HCT116 (cell line): ENCODE measurements around the gene USP54. TPM values are rescaled to one million over a fixed set of nuclear protein-coding genes. Genes with fewer than 3 reads are reported as not detected.

Experiments
- ATAC-seq: fragments of 200-7000 bp; cut with Tn5 transposase; 2 replicates; pipeline ENCODE4 v1.9.1; 2020; ENCODE audit warnings: mild to moderate bottlenecking, moderate library complexity
- BruUV-seq: library from RNA; stranded (reverse); fragments of 400-500 nt; replicated peaks from 2 replicates; lab custom pipeline; 2021; lab: Mats Ljungman, UMichigan
- CTCF ChIA-PET: fragments of 300-600 bp; sonication (Branson Sonifier 250); formaldehyde crosslinking; loops from one replicate; lab custom pipeline; 2021; ENCODE audit warnings: antibody characterized with exemption; lab: Charles Lee
- POLR2A ChIA-PET: fragments of 300-600, 350-600 bp; sonication (Branson Sonifier 250); formaldehyde crosslinking; loops from one replicate; lab custom pipeline; 2021; ENCODE audit warnings: antibody characterized with exemption; lab: Charles Lee
- RAD21 ChIA-PET, 2 experiments: fragments of 300-600 bp; sonication (Branson Sonifier 250); formaldehyde crosslinking; loops; one replicate each; lab custom pipeline; 2023; ENCODE audit warnings: low total read pairs in 2 of 2; ENCODE audit not compliant: uncharacterized antibody in 2 of 2, unreplicated experiment in 2 of 2, low non-redundant PET in 1 of 2; lab: Charles Lee
- DNase-seq: peaks from one replicate; pipeline ENCODE4 v3.0.0-alpha.2; 2010; ENCODE audit warnings: low read depth, low spot score
- H2AFZ ChIP-seq: fragments of 200-600 bp; shearing (Covaris generic), sonication (generic); 2 replicates; pipeline ENCODE4 v1.6.1; 2017; ENCODE audit warnings: low read depth, mixed run types, mixed read lengths, antibody characterized with exemption, low read length; ENCODE audit not compliant: poor library complexity, severe bottlenecking
- H3K27ac ChIP-seq: 2 replicates; pipeline ENCODE4 v1.5.1; 2012; ENCODE audit warnings: low read depth, low read length
- H3K27me3 ChIP-seq: fragments of 200-600 bp; sonication (generic); 2 replicates; pipeline ENCODE4 v1.6.1; 2016; ENCODE audit warnings: mixed run types, low read length, mixed read lengths; ENCODE audit not compliant: insufficient read depth
- H3K36me3 ChIP-seq, 2 experiments: fragments of 200-500 bp in 1 of 2; fragments of 200-600 bp in 1 of 2; sonication (Bioruptor generic) in 1 of 2; sonication (generic) in 1 of 2; 2 replicates each; pipeline versions ENCODE4 v1.5.1 to v1.6.1; 2014 to 2016; ENCODE audit warnings: low read length in 2 of 2, inconsistent platforms in 1 of 2, mixed read lengths in 1 of 2, mixed run types in 1 of 2; ENCODE audit not compliant: insufficient read depth in 2 of 2, control insufficient read depth in 1 of 2
- H3K4me1 ChIP-seq, 2 experiments: fragments of 200-600 bp in 1 of 2; sonication (generic) in 1 of 2; 2 replicates each; pipeline versions ENCODE4 v1.5.1 to v1.6.1; 2012 to 2017; ENCODE audit warnings: low read length in 2 of 2, inconsistent platforms in 1 of 2, mild to moderate bottlenecking in 1 of 2, mixed read lengths in 1 of 2, mixed run types in 1 of 2, moderate library complexity in 1 of 2; ENCODE audit not compliant: insufficient read depth in 2 of 2, control insufficient read depth in 1 of 2
- H3K4me2 ChIP-seq: fragments of 200-600 bp; sonication (generic); 2 replicates; pipeline ENCODE4 v1.6.1; 2017; ENCODE audit warnings: mixed run types, low read length, mixed read lengths
- H3K4me3 ChIP-seq, 2 experiments: fragments of 200-600 bp in 1 of 2; sonication (generic) in 1 of 2; replicated peaks in 1 of 2; 2 replicates each; pipeline ENCODE4 v1.5.1; 2011 to 2016; ENCODE audit warnings: low read length in 2 of 2, control low read depth in 1 of 2, low read depth in 1 of 2, mild to moderate bottlenecking in 1 of 2, mixed read lengths in 1 of 2, mixed run types in 1 of 2
- H3K79me2 ChIP-seq: fragments of 200-600 bp; sonication (generic); 2 replicates; pipeline ENCODE4 v1.6.1; 2017; ENCODE audit warnings: mild to moderate bottlenecking, mixed run types, low read length, moderate library complexity, mixed read lengths; ENCODE audit not compliant: insufficient read depth
- H3K9ac ChIP-seq: fragments of 200-600 bp; sonication (generic); 2 replicates; pipeline ENCODE4 v1.6.1; 2016; ENCODE audit warnings: low read length, mixed read lengths
- H3K9me2 ChIP-seq: fragments of 200-600 bp; sonication (generic), shearing (Covaris generic); 2 replicates; pipeline ENCODE4 v1.6.1; 2017; ENCODE audit warnings: mixed run types, mild to moderate bottlenecking, moderate library complexity; ENCODE audit not compliant: insufficient read depth
- H3K9me3 ChIP-seq, 2 experiments: fragments of 200-500 bp in 1 of 2; fragments of 200-600 bp in 1 of 2; sonication (Bioruptor generic) in 1 of 2; sonication (generic) in 1 of 2; 2 replicates each; pipeline ENCODE4 v1.6.1; 2014 to 2017; ENCODE audit warnings: low read length in 2 of 2, mixed read lengths in 2 of 2, inconsistent platforms in 1 of 2, low read depth in 1 of 2, mild to moderate bottlenecking in 1 of 2, mixed run types in 1 of 2, moderate library complexity in 1 of 2; ENCODE audit not compliant: control insufficient read depth in 1 of 2, insufficient read depth in 1 of 2
- H4K20me1 ChIP-seq: fragments of 200-600 bp; sonication (generic), shearing (Covaris generic); 2 replicates; pipeline ENCODE4 v1.6.1; 2017; ENCODE audit warnings: mixed run types, mild to moderate bottlenecking, moderate library complexity; ENCODE audit not compliant: insufficient read depth
- ELF1 ChIP-seq: IDR thresholded peaks from 2 replicates; pipeline ENCODE4 v1.6.1; 2012; ENCODE audit warnings: low read depth, borderline replicate concordance
- EZH2phosphoT487 ChIP-seq: fragments of 200-600 bp; IDR thresholded peaks from 2 replicates; pipeline ENCODE4 v1.6.1; 2018; ENCODE audit warnings: antibody characterized with exemption, borderline replicate concordance
- FOSL1 ChIP-seq: IDR thresholded peaks from 2 replicates; pipeline ENCODE4 v1.6.1; 2012; ENCODE audit warnings: low read depth
- RAD21 ChIP-seq: IDR thresholded peaks from 2 replicates; pipeline ENCODE4 v1.6.1; 2012; ENCODE audit warnings: low read depth, mild to moderate bottlenecking
- SIN3A ChIP-seq: IDR thresholded peaks from 2 replicates; pipeline ENCODE4 v1.6.1; 2012; ENCODE audit warnings: low read depth
- SRF ChIP-seq: IDR thresholded peaks from 2 replicates; pipeline ENCODE4 v1.6.1; 2012; ENCODE audit warnings: low read depth
- TCF7L2 ChIP-seq: IDR thresholded peaks from 2 replicates; pipeline ENCODE4 v1.7.0; 2011; ENCODE audit warnings: borderline replicate concordance, inconsistent platforms; ENCODE audit not compliant: insufficient read depth, insufficient read length; ENCODE audit errors: extremely low read depth
- YY1 ChIP-seq: IDR thresholded peaks from 2 replicates; pipeline ENCODE4 v1.6.1; 2011; ENCODE audit warnings: low read length, low read depth, moderate library complexity, mild to moderate bottlenecking; ENCODE audit not compliant: insufficient replicate concordance; ENCODE audit errors: extremely low read depth
- ZFX ChIP-seq: fragments of 450-650 bp; IDR thresholded peaks from 2 replicates; pipeline ENCODE4 v1.6.1; 2017
- ZNF274 ChIP-seq: fragments of 200-500 bp; sonication (Bioruptor generic); IDR thresholded peaks from 2 replicates; pipeline ENCODE4 v1.6.1; 2014; ENCODE audit warnings: mild to moderate bottlenecking, low read depth, low read length, inconsistent platforms
- intact Hi-C: fragments of 100-400 bp; cut with micrococcal nuclease; formaldehyde crosslinking; loops from 2 replicates; pipeline ENCODE4 v1.10.0; 2022
- total RNA-seq: library from RNA; stranded (reverse); gene quantifications from one replicate; pipeline ENCODE4 v1.2.1, GENCODE V29; 2021; ENCODE audit not compliant: unreplicated experiment
- TF ChIP-seq, protein P1 (sequence below): IDR thresholded peaks from 2 replicates; pipeline ENCODE4 v1.6.1; 2011; ENCODE audit warnings: mild to moderate bottlenecking, low read length, moderate library complexity; ENCODE audit not compliant: insufficient replicate concordance; ENCODE audit errors: extremely low read depth
- TF ChIP-seq, protein P2 (sequence below): IDR thresholded peaks from 2 replicates; pipeline ENCODE4 v1.6.1; 2012; ENCODE audit warnings: low read depth

USP54 gene
- total RNA-seq, 1 experiment from 2014 or later = 28.0 TPM

DNA sequence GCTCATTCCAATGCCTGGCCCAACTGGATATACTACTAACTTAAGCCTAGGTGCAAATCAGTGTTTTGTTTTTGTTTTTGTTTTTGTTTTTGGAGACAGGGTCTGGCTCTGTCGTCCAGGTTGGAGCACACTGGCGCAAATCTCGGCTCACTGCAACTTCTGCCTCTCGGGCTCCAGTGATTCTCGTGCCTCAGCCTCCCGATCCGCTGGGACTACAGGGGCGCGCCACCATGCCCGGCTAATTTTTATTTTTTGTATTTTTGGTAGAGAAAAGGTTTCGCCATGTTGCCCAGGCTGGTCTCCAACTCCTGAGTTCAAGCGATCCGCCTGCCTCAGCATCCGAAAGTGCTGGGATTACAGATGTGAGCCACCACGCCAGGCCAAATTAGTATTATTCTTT, 96.9 kb downstream of the USP54 start:
- Histone ChIP-seq H3K9me3 (no peaks in the 10 kb centered on the region), H3K4me2 (peak overlapping the region; percentile 81; the same call in 1 of the 2 replicates), H3K4me1 (peaks cover 13 to 21% of the 10 kb centered on the region in 2 experiments; a peak in 3 of 4 replicates), H3K36me3 (peaks cover 0 to 4% of the 10 kb centered on the region in 2 experiments; a peak in 1 of 4 replicates), H4K20me1 (no peaks in the 10 kb centered on the region), H3K9ac (no peak overlapping the region), H3K9me2 (no peaks in the 10 kb centered on the region), H2AFZ (no peak overlapping the region), H3K79me2 (peaks cover 63% of the 10 kb centered on the region), H3K27ac (peak overlapping the region; percentile 97; the same call in 1 of the 2 replicates), H3K27me3 (no peaks in the 10 kb centered on the region), H3K4me3 (peak overlapping the region; percentile 94 to 98; a peak in 2 of 4 replicates)
- BruUV-seq = no TSS peak
- ChIA-PET RAD21 (no interaction called here), POLR2A (interaction anchor here (2.2 kb wide), 1 partner anchor 247 kb away, joined by 12 read pairs; the partner anchor contains the start of gene DNAJC9), CTCF (no interaction called here)
- TF ChIP-seq SRF = no peak
- TF ChIP-seq SIN3A = no peak
- no peak for TF ChIP-seq TCF7L2
- TF ChIP-seq EZH2phosphoT487 = no peak
- TF ChIP-seq FOSL1 = no peak
- TF ChIP-seq ZFX = no peak
- TF ChIP-seq RAD21 = no peak
- TF ChIP-seq ZNF274 = no peak
- TF ChIP-seq YY1 = no peak
- TF ChIP-seq, protein P1, sequence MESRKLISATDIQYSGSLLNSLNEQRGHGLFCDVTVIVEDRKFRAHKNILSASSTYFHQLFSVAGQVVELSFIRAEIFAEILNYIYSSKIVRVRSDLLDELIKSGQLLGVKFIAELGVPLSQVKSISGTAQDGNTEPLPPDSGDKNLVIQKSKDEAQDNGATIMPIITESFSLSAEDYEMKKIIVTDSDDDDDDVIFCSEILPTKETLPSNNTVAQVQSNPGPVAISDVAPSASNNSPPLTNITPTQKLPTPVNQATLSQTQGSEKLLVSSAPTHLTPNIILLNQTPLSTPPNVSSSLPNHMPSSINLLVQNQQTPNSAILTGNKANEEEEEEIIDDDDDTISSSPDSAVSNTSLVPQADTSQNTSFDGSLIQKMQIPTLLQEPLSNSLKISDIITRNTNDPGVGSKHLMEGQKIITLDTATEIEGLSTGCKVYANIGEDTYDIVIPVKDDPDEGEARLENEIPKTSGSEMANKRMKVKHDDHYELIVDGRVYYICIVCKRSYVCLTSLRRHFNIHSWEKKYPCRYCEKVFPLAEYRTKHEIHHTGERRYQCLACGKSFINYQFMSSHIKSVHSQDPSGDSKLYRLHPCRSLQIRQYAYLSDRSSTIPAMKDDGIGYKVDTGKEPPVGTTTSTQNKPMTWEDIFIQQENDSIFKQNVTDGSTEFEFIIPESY = no peak
- TF ChIP-seq ELF1 = no peak
- TF ChIP-seq, protein P2, sequence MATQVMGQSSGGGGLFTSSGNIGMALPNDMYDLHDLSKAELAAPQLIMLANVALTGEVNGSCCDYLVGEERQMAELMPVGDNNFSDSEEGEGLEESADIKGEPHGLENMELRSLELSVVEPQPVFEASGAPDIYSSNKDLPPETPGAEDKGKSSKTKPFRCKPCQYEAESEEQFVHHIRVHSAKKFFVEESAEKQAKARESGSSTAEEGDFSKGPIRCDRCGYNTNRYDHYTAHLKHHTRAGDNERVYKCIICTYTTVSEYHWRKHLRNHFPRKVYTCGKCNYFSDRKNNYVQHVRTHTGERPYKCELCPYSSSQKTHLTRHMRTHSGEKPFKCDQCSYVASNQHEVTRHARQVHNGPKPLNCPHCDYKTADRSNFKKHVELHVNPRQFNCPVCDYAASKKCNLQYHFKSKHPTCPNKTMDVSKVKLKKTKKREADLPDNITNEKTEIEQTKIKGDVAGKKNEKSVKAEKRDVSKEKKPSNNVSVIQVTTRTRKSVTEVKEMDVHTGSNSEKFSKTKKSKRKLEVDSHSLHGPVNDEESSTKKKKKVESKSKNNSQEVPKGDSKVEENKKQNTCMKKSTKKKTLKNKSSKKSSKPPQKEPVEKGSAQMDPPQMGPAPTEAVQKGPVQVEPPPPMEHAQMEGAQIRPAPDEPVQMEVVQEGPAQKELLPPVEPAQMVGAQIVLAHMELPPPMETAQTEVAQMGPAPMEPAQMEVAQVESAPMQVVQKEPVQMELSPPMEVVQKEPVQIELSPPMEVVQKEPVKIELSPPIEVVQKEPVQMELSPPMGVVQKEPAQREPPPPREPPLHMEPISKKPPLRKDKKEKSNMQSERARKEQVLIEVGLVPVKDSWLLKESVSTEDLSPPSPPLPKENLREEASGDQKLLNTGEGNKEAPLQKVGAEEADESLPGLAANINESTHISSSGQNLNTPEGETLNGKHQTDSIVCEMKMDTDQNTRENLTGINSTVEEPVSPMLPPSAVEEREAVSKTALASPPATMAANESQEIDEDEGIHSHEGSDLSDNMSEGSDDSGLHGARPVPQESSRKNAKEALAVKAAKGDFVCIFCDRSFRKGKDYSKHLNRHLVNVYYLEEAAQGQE = no peak
- no peak for ATAC-seq
- no peak for DNase-seq
- intact Hi-C loops = no loop called here
